SK-N-SH (cell line): ENCODE measurements around the gene GPR171. TPM values are rescaled to one million over a fixed set of nuclear protein-coding genes. Genes with fewer than 3 reads are reported as not detected.
A peak's percentile ranks its signal among the peaks of the same experiment; 100 is the strongest.

ENCODE experiments used
- CTCF ChIA-PET: fragments of 300-600, 350-600 bp; formaldehyde crosslinking; extraction: SDS; loops from one replicate; lab custom pipeline; 2021; lab: Yijun Ruan, JAX
- POLR2A ChIA-PET: fragments of 350-600 bp; sonication (Branson Sonifier 250); formaldehyde crosslinking; extraction: SDS; loops from one replicate; lab custom pipeline; 2020; ENCODE audit warnings: antibody characterized with exemption, inconsistent platforms; lab: Yijun Ruan, JAX
- DNase-seq: peaks from one replicate; pipeline ENCODE4 v3.0.0; 2012
- H2AFZ ChIP-seq: fragments of 200-600 bp; sonication (generic); 2 replicates; pipeline ENCODE4 v1.8.1; 2016; ENCODE audit warnings: antibody characterized with exemption, mild to moderate bottlenecking, low read depth
- H3F3A ChIP-seq: fragments of 200-600 bp; sonication (generic); replicated peaks from 2 replicates; pipeline ENCODE3; 2016; ENCODE audit warnings: antibody characterized with exemption, mild to moderate bottlenecking; ENCODE audit not compliant: insufficient read depth
- H3K27ac ChIP-seq, 2 experiments: fragments of 200-500 bp in 1 of 2; fragments of 200-600 bp in 1 of 2; sonication (Bioruptor generic) in 1 of 2; sonication (generic), shearing (Covaris generic) in 1 of 2; 2 replicates each; pipeline versions ENCODE4 v1.5.1 to v1.6.1; 2014 to 2016; ENCODE audit warnings: low read depth in 2 of 2, inconsistent platforms in 1 of 2, low read length in 1 of 2, mild to moderate bottlenecking in 1 of 2, mixed read lengths in 1 of 2
- H3K27me3 ChIP-seq: fragments of 200-600 bp; sonication (generic), shearing (Covaris generic); 2 replicates; pipeline ENCODE4 v1.6.1; 2016; ENCODE audit warnings: mixed run types; ENCODE audit not compliant: insufficient read depth
- H3K36me3 ChIP-seq, 2 experiments: fragments of 200-500 bp in 1 of 2; fragments of 200-600 bp in 1 of 2; sonication (Bioruptor generic) in 1 of 2; sonication (generic) in 1 of 2; replicated peaks in 1 of 2; 2 replicates each; pipeline versions ENCODE3 to v1.5.1; 2014 to 2016; ENCODE audit warnings: low read length in 1 of 2, mild to moderate bottlenecking in 1 of 2; ENCODE audit not compliant: insufficient read depth in 2 of 2, control insufficient read depth in 1 of 2
- H3K4me1 ChIP-seq, 2 experiments: fragments of 200-500 bp in 1 of 2; fragments of 200-600 bp in 1 of 2; sonication (Bioruptor generic) in 1 of 2; sonication (generic), shearing (Covaris generic) in 1 of 2; 2 replicates each; pipeline versions ENCODE4 v1.5.1 to v1.6.1; 2014 to 2016; ENCODE audit warnings: low read depth in 1 of 2, low read length in 1 of 2, mixed run types in 1 of 2; ENCODE audit not compliant: insufficient read depth in 2 of 2, control insufficient read depth in 1 of 2
- H3K4me2 ChIP-seq: fragments of 200-600 bp; sonication (generic), shearing (Covaris generic); 2 replicates; pipeline ENCODE4 v1.6.1; 2017; ENCODE audit warnings: mixed run types
- H3K4me3 ChIP-seq, 2 experiments: fragments of 200-500 bp in 1 of 2; fragments of 200-600 bp in 1 of 2; sonication (Bioruptor generic) in 1 of 2; sonication (generic), shearing (Covaris generic) in 1 of 2; 2 replicates each; pipeline versions ENCODE4 v1.5.1 to v1.8.1; 2014 to 2016; ENCODE audit warnings: low read depth in 2 of 2, inconsistent platforms in 1 of 2, low read length in 1 of 2, mild to moderate bottlenecking in 1 of 2, mixed read lengths in 1 of 2, moderate library complexity in 1 of 2
- H3K79me2 ChIP-seq: fragments of 200-600 bp; sonication (generic); 2 replicates; pipeline ENCODE4 v1.8.1; 2017; ENCODE audit warnings: mild to moderate bottlenecking; ENCODE audit not compliant: insufficient read depth
- H3K9ac ChIP-seq: fragments of 200-600 bp; sonication (generic); 2 replicates; pipeline ENCODE4 v1.6.1; 2017; ENCODE audit warnings: mixed run types
- H3K9me2 ChIP-seq: fragments of 200-600 bp; sonication (generic); 2 replicates; pipeline ENCODE4 v1.6.1; 2017; ENCODE audit warnings: mixed run types
- H3K9me3 ChIP-seq: fragments of 200-600 bp; sonication (generic); 2 replicates; pipeline ENCODE4 v1.6.1; 2017; ENCODE audit warnings: mixed run types, mild to moderate bottlenecking, moderate library complexity
- H4K20me1 ChIP-seq: fragments of 200-600 bp; sonication (generic); 2 replicates; pipeline ENCODE4 v1.6.1; 2017; ENCODE audit warnings: mild to moderate bottlenecking, mixed run types; ENCODE audit not compliant: insufficient read depth
- ELF1 ChIP-seq: IDR thresholded peaks from 2 replicates; pipeline ENCODE4 v1.4.0; 2012
- EP300 ChIP-seq, 2 experiments: IDR thresholded peaks; 2 replicates each; pipeline versions ENCODE4 v1.4.0 to v1.6.1; 2012; ENCODE audit warnings: borderline replicate concordance in 1 of 2, low read depth in 1 of 2, low read length in 1 of 2
- GATA2 ChIP-seq: sonication (generic); formaldehyde crosslinking; IDR thresholded peaks from 2 replicates; pipeline ENCODE4 v1.5.0; 2020; ENCODE audit warnings: mild to moderate bottlenecking, missing genetic modification reagents
- MAX ChIP-seq: IDR thresholded peaks from 2 replicates; pipeline ENCODE4 v1.4.0; 2012; ENCODE audit warnings: low read depth
- RAD21 ChIP-seq: IDR thresholded peaks from 2 replicates; pipeline ENCODE4 v1.6.1; 2012; ENCODE audit warnings: mild to moderate bottlenecking, low read length
- SIN3A ChIP-seq: IDR thresholded peaks from 2 replicates; pipeline ENCODE4 v1.6.1; 2012; ENCODE audit warnings: low read depth, mild to moderate bottlenecking, low read length, moderate library complexity, borderline replicate concordance
- TEAD4 ChIP-seq: IDR thresholded peaks from 2 replicates; pipeline ENCODE4 v1.4.0; 2012; ENCODE audit warnings: mild to moderate bottlenecking, borderline replicate concordance; ENCODE audit not compliant: insufficient read depth
- WGBS: methylation state at CpG from one replicate; pipeline ENCODE4 v1.1.6; 2017; ENCODE audit warnings: low lambda C conversion rate; 5-methylcytosine and 5-hydroxymethylcytosine counted together
- polyA plus RNA-seq, 3 experiments: library from polyadenylated mRNA; depleted of rRNA; stranded (reverse); fragments of >200 nt; gene quantifications; 2 replicates each; pipeline ENCODE4 v1.2.3, GENCODE V29; 2012
- TF ChIP-seq, protein P1 (sequence below): IDR thresholded peaks from 2 replicates; pipeline ENCODE4; 2012
- TF ChIP-seq, protein P2 (sequence below): fragments of 200-600 bp; sonication (generic); IDR thresholded peaks from 2 replicates; pipeline ENCODE4 v1.6.1; 2017; ENCODE audit warnings: antibody characterized with exemption, mild to moderate bottlenecking, moderate library complexity

Gene GPR171
- polyA plus RNA-seq, 1 of the 3 experiments (the other 2 are of a cell fraction), result not detected

DNA sequence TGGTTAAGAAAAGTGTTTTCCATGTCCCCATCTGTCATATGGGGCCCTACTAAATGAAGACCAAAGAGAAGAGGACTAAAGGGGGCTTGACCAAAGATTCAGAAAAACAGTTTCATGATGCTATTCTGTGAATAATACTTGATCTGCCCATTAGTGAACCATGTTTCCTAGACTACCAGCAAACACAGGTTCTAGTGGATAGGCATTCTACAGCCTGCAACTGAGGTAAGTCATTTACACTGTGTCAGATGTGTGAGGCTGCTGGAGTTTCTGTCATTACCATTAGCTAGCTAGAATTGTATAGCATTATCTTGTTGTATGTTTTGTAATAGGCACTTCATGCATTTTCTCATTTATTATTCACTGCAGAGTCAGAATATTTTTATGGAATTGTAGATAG is 6.6 kb downstream of the GPR171 start:
- Histone ChIP-seq H3K27ac (peak overlapping the region in 1 of 2 experiments; percentile 1; a peak in 1 of 4 replicates), H3K4me3 (no peak overlapping the region), H3K9me3 (no peaks in the 10 kb centered on the region), H3K9ac (no peak overlapping the region), H3K36me3 (no peaks in the 10 kb centered on the region), H3K79me2 (no peaks in the 10 kb centered on the region), H4K20me1 (no peaks in the 10 kb centered on the region), H2AFZ (no peak overlapping the region), H3K4me2 (no peak overlapping the region), H3K9me2 (no peaks in the 10 kb centered on the region), H3K27me3 (no peaks in the 10 kb centered on the region), H3K4me1 (no peaks in the 10 kb centered on the region), H3F3A (no peaks in the 10 kb centered on the region)
- ChIA-PET POLR2A (no interaction called here), CTCF (interaction anchor here (0.7 to 3.3 kb wide), 4 partner anchors 10 to 32 kb away, joined by 3 to 21 read pairs (median 5); no protein-coding TSS in a partner anchor)
- TF ChIP-seq TEAD4 (no peak), SIN3A (no peak), GATA2 (no peak), EP300 (IDR thresholded peaks at IDR 0.05; ENCODE audit: borderline replicate concordance in 1 of 2, low read depth in 1 of 2, low read length in 1 of 2) (no peak), RAD21 (no peak)
- TF ChIP-seq, protein P1, sequence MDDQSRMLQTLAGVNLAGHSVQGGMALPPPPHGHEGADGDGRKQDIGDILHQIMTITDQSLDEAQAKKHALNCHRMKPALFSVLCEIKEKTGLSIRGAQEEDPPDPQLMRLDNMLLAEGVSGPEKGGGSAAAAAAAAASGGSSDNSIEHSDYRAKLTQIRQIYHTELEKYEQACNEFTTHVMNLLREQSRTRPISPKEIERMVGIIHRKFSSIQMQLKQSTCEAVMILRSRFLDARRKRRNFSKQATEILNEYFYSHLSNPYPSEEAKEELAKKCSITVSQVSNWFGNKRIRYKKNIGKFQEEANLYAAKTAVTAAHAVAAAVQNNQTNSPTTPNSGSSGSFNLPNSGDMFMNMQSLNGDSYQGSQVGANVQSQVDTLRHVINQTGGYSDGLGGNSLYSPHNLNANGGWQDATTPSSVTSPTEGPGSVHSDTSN, result no peak
- TF ChIP-seq, protein P2, sequence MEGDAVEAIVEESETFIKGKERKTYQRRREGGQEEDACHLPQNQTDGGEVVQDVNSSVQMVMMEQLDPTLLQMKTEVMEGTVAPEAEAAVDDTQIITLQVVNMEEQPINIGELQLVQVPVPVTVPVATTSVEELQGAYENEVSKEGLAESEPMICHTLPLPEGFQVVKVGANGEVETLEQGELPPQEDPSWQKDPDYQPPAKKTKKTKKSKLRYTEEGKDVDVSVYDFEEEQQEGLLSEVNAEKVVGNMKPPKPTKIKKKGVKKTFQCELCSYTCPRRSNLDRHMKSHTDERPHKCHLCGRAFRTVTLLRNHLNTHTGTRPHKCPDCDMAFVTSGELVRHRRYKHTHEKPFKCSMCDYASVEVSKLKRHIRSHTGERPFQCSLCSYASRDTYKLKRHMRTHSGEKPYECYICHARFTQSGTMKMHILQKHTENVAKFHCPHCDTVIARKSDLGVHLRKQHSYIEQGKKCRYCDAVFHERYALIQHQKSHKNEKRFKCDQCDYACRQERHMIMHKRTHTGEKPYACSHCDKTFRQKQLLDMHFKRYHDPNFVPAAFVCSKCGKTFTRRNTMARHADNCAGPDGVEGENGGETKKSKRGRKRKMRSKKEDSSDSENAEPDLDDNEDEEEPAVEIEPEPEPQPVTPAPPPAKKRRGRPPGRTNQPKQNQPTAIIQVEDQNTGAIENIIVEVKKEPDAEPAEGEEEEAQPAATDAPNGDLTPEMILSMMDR, result no peak
- no peak for DNase-seq

DNA sequence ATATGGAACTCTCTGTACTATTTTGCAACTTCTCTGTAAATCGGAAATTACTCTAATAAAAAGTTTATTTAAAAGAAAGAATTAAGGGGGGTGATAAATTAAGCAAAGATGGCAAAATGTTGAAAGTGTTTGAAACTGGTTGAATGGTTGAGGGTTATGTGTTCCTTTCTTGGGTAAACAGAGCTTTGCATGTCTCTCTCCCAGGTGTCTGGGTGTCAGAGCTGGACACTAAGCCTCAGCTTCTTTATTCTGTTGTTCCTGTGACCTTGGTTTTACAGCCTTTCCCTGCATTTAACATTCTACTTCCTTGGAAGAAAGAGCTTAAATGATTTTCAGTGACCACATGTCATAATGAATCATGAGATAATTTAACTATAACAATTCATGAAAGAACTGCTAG is 7.2 kb downstream of the GPR171 start:
- POLR2A ChIA-PET, result interaction anchor here (0.6 kb wide), 1 partner anchor 10 kb away, joined by 3 read pairs; no protein-coding TSS in a partner anchor
- H3K27ac ChIP-seq, result no peak overlapping the region; a peak in 1 of 4 replicates
- CTCF ChIA-PET, result interaction anchor here (1.3 to 3.3 kb wide), 3 partner anchors 9 to 33 kb away, joined by 4 to 21 read pairs (median 6); no protein-coding TSS in a partner anchor
- H3K4me2 ChIP-seq, result no peak overlapping the region
- H3K9me3 ChIP-seq, result no peaks in the 10 kb centered on the region
- H4K20me1 ChIP-seq, result no peaks in the 10 kb centered on the region
- H3K79me2 ChIP-seq, result no peaks in the 10 kb centered on the region
- no peaks in the 10 kb centered on the region for H3K9me2 ChIP-seq
- H2AFZ ChIP-seq, result no peak overlapping the region
- 67% methylated on average over 1 of the region's 1 CpG for WGBS
- DNase-seq, result no peak
- TF ChIP-seq ELF1 (no peak), MAX (no peak)
- TF ChIP-seq, all 33 proteins: peak for 0
- no peaks in the 10 kb centered on the region for H3K36me3 ChIP-seq
- H3K4me3 ChIP-seq, result no peak overlapping the region
- H3K27me3 ChIP-seq, result no peaks in the 10 kb centered on the region
- H3K4me1 ChIP-seq, result no peaks in the 10 kb centered on the region
- H3K9ac ChIP-seq, result no peak overlapping the region
- no peaks in the 10 kb centered on the region for H3F3A ChIP-seq
